Spinal cord (tissue), 10 donors: Measurements from ENCODE around the gene TAS2R41. TPM values are rescaled to one million over a fixed set of nuclear protein-coding genes. Genes with fewer than 3 reads are reported as not detected.
"Not testable (repeated sequence)": the region's sequence is repeated elsewhere in the genome, so short reads cannot be mapped to it uniquely, and the experiment has no call there.

Experiments
- DNase-seq, 6 donors: peaks; one replicate each; pipeline versions ENCODE4 v3.0.0 to v3.0.0-alpha.2; 2013 to 2015; ENCODE audit warnings: low spot score in 6 of 6, low read depth in 4 of 6
- H3K27ac ChIP-seq: one replicate; pipeline ENCODE4 v1.5.1; 2013; ENCODE audit warnings: low read depth, low read length, control low read depth
- H3K27me3 ChIP-seq: one replicate; pipeline ENCODE4 v1.6.1; 2013; ENCODE audit warnings: low read length; ENCODE audit not compliant: control insufficient read depth, insufficient read depth
- H3K36me3 ChIP-seq: one replicate; pipeline ENCODE4 v1.6.1; 2013; ENCODE audit warnings: low read length; ENCODE audit not compliant: control insufficient read depth, insufficient read depth
- H3K4me1 ChIP-seq: one replicate; pipeline ENCODE4 v1.6.1; 2013; ENCODE audit warnings: low read length; ENCODE audit not compliant: control insufficient read depth, insufficient read depth
- H3K4me3 ChIP-seq: one replicate; pipeline ENCODE4 v1.5.1; 2013; ENCODE audit warnings: low read depth, low read length, control low read depth
- H3K9me3 ChIP-seq: one replicate; pipeline ENCODE4 v1.6.1; 2013; ENCODE audit warnings: low read length; ENCODE audit not compliant: control insufficient read depth, insufficient read depth
- WGBS: methylation state at CpG from one replicate; pipeline ENCODE4 v1.1.5; 2013; ENCODE audit warnings: missing lambda C conversion rate; ENCODE audit not compliant: insufficient coverage; 5-methylcytosine and 5-hydroxymethylcytosine counted together
- polyA plus RNA-seq, 2 donors: library from polyadenylated mRNA; unstranded; fragments of 120-200 nt; gene quantifications; one replicate each; pipeline ENCODE4 v1.2.1, GENCODE V29; 2013; ENCODE audit not compliant: insufficient read length in 2 of 2
- total RNA-seq, 2 donors: library from RNA; depleted of rRNA in 1 of 2; stranded (reverse); fragments of 120-200 nt in 1 of 2; fragments of >200 nt in 1 of 2; gene quantifications; one replicate each; pipeline versions ENCODE4 v1.2.3 to v1.2.4, GENCODE V29; 2013 to 2014
- donor health status: healthy.

Gene TAS2R41
- total and polyA plus RNA-seq, 4 donors: not detected

GRCh38 chr7:143467724-143468123 lies 9.9 kb upstream of the TAS2R41 start:
- Histone ChIP-seq H3K4me3 (no peak overlapping the region), H3K36me3 (no peaks in the 10 kb centered on the region), H3K27ac (no peak overlapping the region), H3K9me3 (peaks cover 3% of the 10 kb centered on the region), H3K27me3 (no peaks in the 10 kb centered on the region), H3K4me1 (no peaks in the 10 kb centered on the region)
- 100% methylated on average over 1 of the region's 1 CpG for WGBS
- no peak for DNase-seq

- WGBS: 90% methylated on average over 4 of the region's 11 CpGs
- not testable (repeated sequence) for H3K36me3 ChIP-seq, H3K9me3 ChIP-seq, DNase-seq, H3K4me1 ChIP-seq, H3K27me3 ChIP-seq, H3K4me3 ChIP-seq, H3K27ac ChIP-seq
These were observed 5.5 kb upstream of the TAS2R41 start for GRCh38 chr7:143472071-143472689.

- no peak overlapping the region for H3K27ac ChIP-seq
- H3K4me1 ChIP-seq: no peaks in the 10 kb centered on the region
- H3K4me3 ChIP-seq: no peak overlapping the region
- WGBS: 76% methylated on average over 5 of the region's 10 CpGs
- no peaks in the 10 kb centered on the region for H3K27me3 ChIP-seq
- H3K9me3 ChIP-seq: no peaks in the 10 kb centered on the region
- H3K36me3 ChIP-seq: no peaks in the 10 kb centered on the region
- no peak for DNase-seq
These were observed 1.5 kb downstream of the TAS2R41 start for GRCh38 chr7:143479055-143479766.

GRCh38 chr7:143480501-143480900 lies 2.8 kb downstream of the TAS2R41 start:
- Histone ChIP-seq H3K4me3 (no peak overlapping the region), H3K36me3 (no peaks in the 10 kb centered on the region), H3K4me1 (no peaks in the 10 kb centered on the region), H3K9me3 (no peaks in the 10 kb centered on the region), H3K27me3 (no peaks in the 10 kb centered on the region), H3K27ac (no peak overlapping the region)
- no peak for DNase-seq

- no peaks in the 10 kb centered on the region for H3K4me1 ChIP-seq
- DNase-seq: peak in 1 of 6 donors; percentile 75
- H3K36me3 ChIP-seq: no peaks in the 10 kb centered on the region
- H3K27me3 ChIP-seq: no peaks in the 10 kb centered on the region
- no peaks in the 10 kb centered on the region for H3K9me3 ChIP-seq
- H3K4me3 ChIP-seq: no peak overlapping the region
- no CpG with 5 or more reads among the region's 3 CpGs for WGBS
- H3K27ac ChIP-seq: no peak overlapping the region
These were observed 6.4 kb downstream of the TAS2R41 start for GRCh38 chr7:143484119-143484518.

- Histone ChIP-seq H3K4me1 (no peaks in the 10 kb centered on the region), H3K27me3 (no peaks in the 10 kb centered on the region), H3K4me3 (no peak overlapping the region), H3K27ac (no peak overlapping the region), H3K36me3 (no peaks in the 10 kb centered on the region), H3K9me3 (no peaks in the 10 kb centered on the region)
- DNase-seq: no peak
These were observed 7.4 kb downstream of the TAS2R41 start for GRCh38 chr7:143485094-143485493.

GRCh38 chr7:143485500-143485899 lies 7.8 kb downstream of the TAS2R41 start:
- 94% methylated on average over 6 of the region's 6 CpGs for WGBS
- Histone ChIP-seq H3K4me3 (no peak overlapping the region), H3K4me1 (no peaks in the 10 kb centered on the region), H3K9me3 (no peaks in the 10 kb centered on the region), H3K27me3 (no peaks in the 10 kb centered on the region), H3K27ac (no peak overlapping the region), H3K36me3 (no peaks in the 10 kb centered on the region)
- DNase-seq: no peak

- WGBS: 94% methylated on average over 2 of the region's 3 CpGs
- not testable (repeated sequence) for H3K4me3 ChIP-seq, H3K36me3 ChIP-seq, H3K4me1 ChIP-seq, H3K27ac ChIP-seq, DNase-seq, H3K9me3 ChIP-seq, H3K27me3 ChIP-seq
These were observed 8.6 kb downstream of the TAS2R41 start for GRCh38 chr7:143486266-143486665.

- Histone ChIP-seq H3K27me3 (no peaks in the 10 kb centered on the region), H3K4me1 (no peaks in the 10 kb centered on the region), H3K27ac (no peak overlapping the region), H3K4me3 (no peak overlapping the region), H3K36me3 (no peaks in the 10 kb centered on the region), H3K9me3 (no peaks in the 10 kb centered on the region)
- no peak for DNase-seq
- 70% methylated on average over 1 of the region's 2 CpGs for WGBS
These were observed 9.4 kb downstream of the TAS2R41 start for GRCh38 chr7:143487061-143487460.

- peak in 2 of 6 donors; percentile 36 to 74 for DNase-seq
- no peak overlapping the region for H3K27ac ChIP-seq
These were observed 9.9 kb downstream of the TAS2R41 start for GRCh38 chr7:143487566-143487965.

More at GRCh38 chr7:143487566-143487965, 9.9 kb downstream of the TAS2R41 start:
- H3K27me3 ChIP-seq: no peaks in the 10 kb centered on the region
- H3K36me3 ChIP-seq: no peaks in the 10 kb centered on the region
- H3K4me3 ChIP-seq: no peak overlapping the region
- no peaks in the 10 kb centered on the region for H3K4me1 ChIP-seq
- no peaks in the 10 kb centered on the region for H3K9me3 ChIP-seq
- 35% methylated on average over 4 of the region's 5 CpGs for WGBS
